ENCODE measurements around the gene CHRNB4. TPM values are rescaled to one million over a fixed set of nuclear protein-coding genes. Genes with fewer than 3 reads are reported as not detected.
A peak's percentile ranks its signal among the peaks of the same experiment; 100 is the strongest.

CHRNB4 gene
- total RNA-seq, 1 donor from 2014 or later = 0.41 TPM

DNA sequence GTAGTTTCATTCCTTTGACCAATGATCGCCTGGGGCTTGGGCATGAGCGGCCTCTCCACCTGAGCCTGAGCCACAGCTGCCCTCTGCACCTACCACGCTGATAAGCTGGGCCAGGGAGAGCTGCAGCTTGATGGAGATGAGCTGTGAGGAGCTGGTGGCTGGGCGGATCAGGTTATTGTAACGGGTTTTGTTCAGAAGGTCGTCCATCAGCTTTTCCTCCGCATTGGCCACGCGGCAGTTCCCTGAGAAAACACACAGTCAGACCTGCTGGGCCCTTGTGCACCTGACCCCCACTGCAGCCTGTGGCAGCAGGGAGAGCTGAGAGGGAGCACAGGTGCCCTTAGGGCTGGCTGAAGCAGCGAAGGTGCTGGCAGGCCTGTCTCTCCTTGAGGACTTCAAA is 5.7 kb downstream of the CHRNB4 start:
- DNase-seq (ENCODE audit: low spot score in 2 of 2) (no peak), FAIRE-seq (no peak)

DNA sequence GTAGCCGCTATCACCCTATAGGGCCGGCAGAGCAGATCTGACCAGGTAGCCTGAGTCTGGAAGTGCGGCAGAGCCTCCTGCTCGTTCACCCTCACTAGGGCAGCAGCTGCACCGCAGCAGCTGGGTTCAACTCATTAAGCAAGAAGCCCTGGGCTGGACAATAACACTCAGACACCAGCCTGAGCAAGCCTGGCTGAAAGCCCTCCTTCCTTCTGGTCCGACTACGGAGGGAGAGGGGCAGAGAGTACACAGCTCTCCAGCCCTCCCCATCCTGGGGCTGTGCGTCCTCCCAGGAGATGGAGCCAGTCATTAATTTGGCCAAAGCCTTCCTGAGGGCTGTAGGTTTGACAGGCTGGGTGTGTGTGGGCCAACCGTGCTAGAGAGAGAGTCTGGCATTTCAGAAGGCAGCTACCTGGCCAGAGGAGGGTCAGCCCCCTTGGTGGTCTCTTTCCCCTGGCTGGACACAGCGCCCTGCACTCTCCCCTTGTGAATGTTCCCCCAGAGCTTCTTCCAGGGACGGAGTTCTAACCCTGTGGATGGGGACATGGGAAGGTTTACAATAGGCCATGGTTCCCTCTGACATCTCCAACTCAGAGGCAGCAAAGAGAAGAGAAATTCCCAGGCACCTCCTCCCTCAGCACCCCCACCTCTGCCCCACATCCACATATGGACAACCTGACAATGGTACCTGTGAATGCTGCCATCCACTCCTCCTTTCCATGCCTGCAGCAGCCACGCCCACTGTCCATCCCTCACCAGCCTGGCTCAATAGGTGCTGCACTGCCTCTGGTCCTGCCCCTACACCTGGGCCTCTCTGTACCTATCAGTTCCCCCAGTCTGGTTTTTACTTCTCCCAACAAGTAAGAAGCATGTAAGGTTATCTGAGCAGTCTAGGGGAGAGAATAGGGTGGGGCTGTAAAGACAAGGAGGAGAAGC is 6.5 kb downstream of the CHRNB4 start:
- DNase-seq (ENCODE audit: low spot score in 2 of 2) = no peak
- no peak for FAIRE-seq

GRCh38 chr15:78633348-78633747 is 7.7 kb downstream of the CHRNB4 start:
- no peak for FAIRE-seq
- no peak for DNase-seq (ENCODE audit: low spot score in 2 of 2)

DNA sequence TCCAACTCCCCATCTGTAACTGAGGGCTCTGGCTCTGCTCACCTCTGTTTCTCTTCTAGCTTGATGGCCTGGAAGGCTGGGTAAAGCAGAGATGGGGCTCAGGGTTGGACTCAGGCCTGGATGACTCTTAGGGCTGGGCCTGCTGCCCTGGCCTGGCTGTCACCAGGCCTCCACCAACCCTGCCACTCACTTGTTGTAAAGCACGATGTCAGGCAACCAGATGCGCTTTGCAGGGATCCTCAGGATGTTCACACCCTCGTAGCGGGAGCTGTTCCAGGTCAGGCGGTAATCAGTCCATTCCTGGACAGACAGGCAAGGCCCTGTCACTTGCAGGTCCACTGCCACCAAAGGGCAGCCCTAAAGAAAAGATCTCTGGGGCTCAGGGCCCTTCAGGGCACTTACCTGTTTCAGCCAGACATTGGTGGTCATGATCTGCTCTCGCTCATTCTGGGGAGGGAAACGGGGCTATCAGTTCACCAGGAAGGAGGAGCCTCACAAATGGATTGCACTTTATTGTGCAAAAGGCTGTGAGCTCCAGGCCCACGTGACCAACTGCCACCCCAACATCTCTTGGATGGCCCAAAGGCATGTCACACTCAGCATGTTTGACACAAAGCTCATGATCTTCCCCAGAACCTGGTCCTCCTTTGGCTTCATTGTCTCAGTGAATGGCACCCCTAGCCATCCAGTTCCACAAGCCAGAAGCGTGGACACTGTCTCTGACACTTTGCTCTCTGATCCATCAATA is 9.9 kb downstream of the CHRNB4 start:
- no peak for FAIRE-seq
- no peak for DNase-seq (ENCODE audit: low spot score in 2 of 2)

DNA sequence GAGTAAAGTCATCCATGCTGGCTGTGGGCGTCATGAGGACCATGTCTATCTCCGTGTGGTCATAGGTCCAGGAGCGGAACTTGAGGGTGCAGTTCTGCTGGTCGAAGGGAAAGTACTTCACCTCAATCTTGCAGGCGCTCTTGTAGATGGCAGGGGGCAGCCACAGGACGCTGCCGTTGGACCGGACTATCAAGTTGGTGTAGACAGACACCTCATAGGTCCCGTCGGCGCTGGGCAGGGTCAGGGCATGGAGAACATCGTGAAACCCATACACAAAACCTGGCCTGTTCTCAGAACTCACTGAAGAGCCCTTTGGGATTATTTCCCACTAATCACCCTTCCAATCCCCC is 11.3 kb downstream of the CHRNB4 start:
- DNase-seq (ENCODE audit: low spot score in 2 of 2) = no peak
- FAIRE-seq = no peak

DNA sequence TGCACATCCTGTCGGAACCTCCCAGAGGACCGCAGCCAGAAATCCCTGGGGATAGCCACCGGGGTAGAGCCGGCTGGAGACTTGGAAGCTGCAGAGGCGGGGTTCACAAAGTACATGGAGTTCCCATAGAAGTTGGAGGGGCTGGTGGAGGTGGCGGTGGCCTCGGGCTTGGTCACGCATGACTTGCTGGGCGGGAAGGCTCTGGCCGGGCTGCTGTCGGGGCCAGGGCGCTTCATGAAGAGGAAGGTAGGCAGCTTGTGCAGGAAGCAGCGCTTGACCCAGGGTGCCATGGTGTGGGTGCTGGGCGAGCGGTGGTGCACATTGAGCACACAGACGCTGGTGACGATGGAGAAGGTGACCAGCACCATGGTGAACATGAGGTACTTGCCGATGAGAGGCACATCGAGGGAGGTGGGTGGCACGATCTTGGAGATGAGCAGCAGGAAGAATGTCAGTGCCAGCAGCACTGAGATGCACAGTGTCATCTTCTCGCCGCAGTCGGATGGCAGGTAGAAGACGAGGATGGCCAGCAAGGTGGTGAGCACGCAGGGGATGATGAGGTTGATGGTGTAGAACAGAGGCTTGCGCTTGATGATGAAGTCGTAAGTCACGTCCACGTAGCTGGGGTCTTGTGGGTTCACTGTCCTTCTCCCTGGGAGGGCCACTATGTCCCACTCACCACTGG is 11.8 kb downstream of the CHRNB4 start:
- no peak for FAIRE-seq

GRCh38 chr15:78628227-78628626 is 12.8 kb downstream of the CHRNB4 start:
- DNase-seq (ENCODE audit: low spot score in 2 of 2) = no peak
- FAIRE-seq = no peak

More for the DNA sequence above, 11.8 kb downstream of the CHRNB4 start:
- no peak for DNase-seq (ENCODE audit: low spot score in 2 of 2)

DNA sequence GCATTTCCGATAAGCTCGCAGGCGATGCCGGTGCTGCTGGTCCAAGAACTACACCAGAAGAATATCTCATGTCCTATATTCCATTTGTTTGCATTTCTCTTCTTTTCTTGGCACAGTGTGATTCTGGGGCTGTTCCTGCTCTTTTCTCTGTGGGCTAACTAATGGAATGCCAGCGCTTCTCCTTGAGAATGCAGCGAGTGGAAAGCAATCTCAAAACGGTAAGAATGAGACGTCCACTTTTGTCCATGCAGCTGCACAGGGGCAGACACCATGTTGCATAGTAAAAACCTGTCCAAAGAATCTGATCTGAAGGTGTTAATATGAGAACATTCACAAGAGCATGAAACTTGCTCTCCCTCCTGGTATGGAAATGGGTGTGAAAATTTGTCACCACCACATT is 13.7 kb downstream of the CHRNB4 start:
- no peak for DNase-seq (ENCODE audit: low spot score in 2 of 2)

GRCh38 chr15:78626381-78626995 is 14.5 kb downstream of the CHRNB4 start:
- no peak for FAIRE-seq
- DNase-seq (ENCODE audit: low spot score in 2 of 2) = no peak

More for the DNA sequence above, 13.7 kb downstream of the CHRNB4 start:
- FAIRE-seq = no peak

GRCh38 chr15:78625606-78626280 is 15.3 kb downstream of the CHRNB4 start:
- FAIRE-seq (no peak), DNase-seq (ENCODE audit: low spot score in 2 of 2) (no peak)

DNA sequence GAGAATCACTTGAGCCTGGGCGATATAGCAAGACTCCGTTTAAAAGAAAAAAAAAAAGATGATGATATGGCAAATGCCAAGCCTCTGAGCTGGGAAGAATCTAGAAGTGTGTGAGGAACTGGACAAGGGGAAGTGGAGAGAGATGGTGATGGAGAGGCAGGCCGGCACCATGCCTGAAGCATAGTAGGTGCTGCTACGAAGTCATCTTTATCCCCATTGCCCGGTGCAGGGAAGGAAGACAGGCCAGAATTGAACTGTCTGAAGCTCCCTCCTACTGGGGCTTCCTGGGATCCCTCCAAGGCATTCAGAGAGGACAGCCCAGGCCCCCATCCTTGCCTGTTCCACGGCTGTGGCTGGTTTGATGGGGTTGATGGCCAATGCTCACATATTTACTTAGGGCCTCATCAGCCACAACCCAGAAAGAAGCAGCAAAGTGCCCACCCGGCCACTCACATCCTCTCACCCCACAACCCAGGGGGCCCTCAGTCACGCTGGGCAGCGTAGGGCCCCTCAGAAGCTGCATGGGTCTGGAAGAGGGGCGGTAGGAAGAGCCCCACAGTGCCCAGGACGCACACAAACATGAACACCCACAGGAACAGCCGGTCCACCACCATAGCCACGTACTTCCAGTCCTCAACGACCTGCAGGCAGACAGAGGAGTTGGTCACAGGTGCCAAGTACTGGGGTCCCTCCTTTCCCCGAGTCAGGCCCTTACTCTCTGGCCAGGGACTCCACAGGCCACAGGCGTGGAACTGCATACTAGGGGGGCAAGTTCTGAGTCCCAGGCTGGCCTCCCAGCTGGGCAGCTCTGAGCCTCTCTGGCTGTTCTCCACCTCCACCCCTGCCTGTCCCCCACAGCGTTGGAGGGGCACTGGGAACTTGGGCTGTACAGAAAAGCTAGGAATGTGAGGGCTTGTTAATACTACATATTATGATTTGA is 16.1 kb downstream of the CHRNB4 start:
- FAIRE-seq (no peak), DNase-seq (ENCODE audit: low spot score in 2 of 2) (no peak)

- DNase-seq (ENCODE audit: low spot score in 2 of 2) (no peak), FAIRE-seq (no peak)
Measured at GRCh38 chr15:78623786-78624497, 17.1 kb downstream of the CHRNB4 start.

DNA sequence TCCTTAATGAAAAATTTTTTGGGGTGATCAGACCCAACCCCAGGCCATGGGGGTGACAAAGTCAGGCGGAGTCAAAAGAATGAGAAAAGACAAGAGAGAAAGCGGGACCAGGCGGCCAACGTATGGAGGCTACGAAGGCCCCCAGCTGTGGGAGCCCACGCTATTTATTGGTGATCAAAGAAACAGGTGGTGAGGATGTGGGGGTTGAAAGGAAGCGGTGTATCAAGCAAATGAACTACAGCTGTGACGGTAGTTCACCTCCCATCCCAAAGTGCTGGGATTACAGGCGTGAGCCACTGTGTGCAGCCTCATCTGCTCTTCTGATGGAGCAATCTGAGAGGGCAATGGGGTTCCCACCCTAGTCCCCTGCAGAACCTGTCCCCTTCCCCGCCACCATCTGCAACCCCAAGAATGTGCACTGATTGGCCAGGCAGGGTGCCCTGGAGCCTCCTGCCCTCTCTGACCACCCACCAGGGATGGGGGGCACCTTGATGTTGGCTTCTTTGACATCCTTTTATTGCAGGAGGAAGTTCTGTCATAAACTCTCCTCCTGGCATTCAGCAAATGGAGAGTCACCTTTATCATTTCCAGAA is 19.1 kb downstream of the CHRNB4 start:
- FAIRE-seq (no peak), DNase-seq (ENCODE audit: low spot score in 2 of 2) (no peak)

DNA sequence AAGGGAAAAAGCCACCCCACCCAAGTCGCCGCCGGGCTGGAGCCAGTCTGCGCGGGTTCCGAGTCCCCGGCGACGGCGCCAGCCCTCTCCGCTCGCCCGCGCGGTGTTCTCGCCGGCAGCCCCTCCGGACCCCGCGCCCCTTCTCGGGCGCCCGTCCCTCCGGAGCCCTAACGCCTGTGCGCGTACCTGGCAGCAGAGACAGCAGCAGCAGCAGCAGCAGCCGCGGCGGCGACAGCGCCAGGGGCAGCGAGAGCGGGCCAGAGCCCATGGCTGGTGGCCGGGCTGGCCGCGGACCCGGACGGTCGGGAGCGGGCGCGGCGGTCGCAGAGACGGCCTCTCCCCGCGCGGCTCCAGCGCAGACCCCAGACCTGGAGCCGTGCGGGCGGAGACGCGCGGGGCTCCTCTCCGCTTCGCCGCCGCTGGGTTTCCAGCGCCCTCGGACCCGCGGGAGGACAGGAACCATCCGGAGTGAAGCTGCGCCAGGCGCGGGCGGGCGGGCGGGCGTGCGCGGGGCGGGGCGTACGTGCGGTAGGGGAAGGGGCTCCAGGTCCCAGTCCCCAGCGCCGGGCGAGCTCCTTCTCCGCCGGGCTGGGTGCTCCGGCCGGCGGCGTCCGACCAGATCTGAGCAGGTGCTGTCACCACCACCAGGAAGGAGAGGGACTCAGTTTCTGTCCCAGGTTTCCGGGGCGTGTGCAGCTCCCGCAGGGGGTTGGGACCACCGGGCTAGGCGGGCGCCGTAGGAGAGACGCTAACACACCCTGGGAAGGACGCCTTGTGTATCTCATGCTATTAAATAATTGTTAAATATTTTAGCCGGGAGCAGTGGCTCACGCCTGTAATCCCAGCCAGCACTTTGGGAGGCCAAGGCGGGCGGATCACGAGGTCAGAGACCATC is 20.2 kb downstream of the CHRNB4 start, which contains the start of gene CHRNA3:
TSS of gene CHRNA3 (minus strand) at position 470 of the 895 bp plus-strand sequence. CDS start at position 268, 202 bp downstream.
- peak in 1 of 2 donors; percentile 24 for DNase-seq (ENCODE audit: low spot score in 2 of 2)
- FAIRE-seq = no peak

DNA sequence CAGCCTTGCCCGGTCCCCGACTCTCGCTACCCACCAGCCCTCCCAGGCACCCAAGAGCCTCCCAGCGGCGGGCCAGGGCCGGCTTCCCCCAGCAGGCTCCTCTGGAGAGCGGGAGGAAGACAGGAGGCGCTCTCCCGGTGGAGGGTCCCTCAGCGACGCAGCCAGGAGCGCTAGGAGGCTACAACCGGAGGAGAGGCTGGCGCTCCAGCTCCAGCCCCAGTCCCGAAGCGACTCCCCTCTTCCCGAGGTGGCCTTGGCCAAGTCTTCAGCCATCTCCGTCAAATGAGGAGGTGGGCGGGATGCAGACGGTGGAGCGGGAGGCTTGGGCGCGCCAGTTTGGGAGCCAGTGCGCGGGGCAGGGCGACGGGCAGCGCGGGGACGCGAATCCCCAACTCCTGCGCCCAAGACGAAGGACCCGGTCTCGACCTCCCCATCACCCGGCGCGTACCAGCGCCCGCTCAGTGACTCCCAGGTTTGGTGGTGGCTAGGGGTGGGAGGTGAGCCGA is 20.9 kb downstream of the CHRNB4 start:
- DNase-seq (ENCODE audit: low spot score in 2 of 2) = no peak
- FAIRE-seq = no peak
